ENCODE measurements around the gene RAPGEF4.
"Not testable (repeated sequence)": the region's sequence is repeated elsewhere in the genome, so short reads cannot be mapped to it uniquely, and the experiment has no call there.

RAPGEF4 gene

DNA sequence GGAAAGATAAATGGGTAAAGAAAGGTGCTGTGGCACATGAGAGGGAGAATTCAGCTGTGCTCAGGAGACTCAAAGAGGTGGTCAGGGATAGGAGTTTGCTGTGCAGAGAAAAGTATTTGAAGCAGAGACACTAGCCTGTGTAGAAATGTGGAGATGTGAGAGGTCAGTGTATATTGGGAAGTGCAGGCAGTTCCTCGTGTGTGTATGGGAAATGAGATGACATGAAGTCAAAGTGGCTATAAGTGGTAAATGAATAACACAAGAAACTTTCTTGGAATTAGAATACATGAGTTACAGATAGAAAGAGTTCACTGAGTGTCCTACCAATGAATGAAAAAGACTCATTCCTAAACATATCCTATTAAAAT lies 351.6 kb downstream of the RAPGEF4 start:
- no peak for DNase-seq

DNA sequence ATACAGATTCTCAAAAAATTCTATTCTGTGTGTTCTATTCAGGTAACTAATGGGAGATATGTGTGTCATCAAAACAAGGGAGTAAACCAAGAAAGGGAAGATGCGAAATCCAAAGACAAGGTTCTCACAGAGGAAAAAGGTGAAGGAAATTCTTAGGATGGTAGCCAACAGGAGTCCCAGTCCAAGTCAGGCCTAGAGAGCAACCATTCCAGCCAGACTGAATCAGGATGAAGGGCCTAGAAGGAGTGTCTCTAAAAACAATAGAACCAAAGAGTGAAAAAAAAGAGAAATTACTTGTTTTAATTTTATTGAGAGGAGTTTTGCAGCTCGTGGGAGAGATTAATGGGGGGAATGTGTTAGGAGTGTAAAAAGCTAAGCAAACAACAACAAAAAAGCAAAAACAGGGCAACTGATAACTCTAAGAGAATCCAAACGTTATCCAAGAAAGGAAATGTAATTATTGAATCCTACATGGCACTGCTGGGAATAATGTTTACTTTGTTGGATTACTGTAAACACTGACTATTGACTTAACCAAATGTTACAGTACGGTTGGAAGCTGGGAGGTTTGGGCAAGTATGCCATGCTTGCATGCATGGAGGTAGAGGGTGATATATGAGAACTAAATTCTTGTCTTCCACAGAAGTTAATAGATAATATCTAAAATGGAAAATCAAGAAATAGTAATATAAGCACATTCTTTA lies 352.3 kb downstream of the RAPGEF4 start:
- DNase-seq, result no peak

DNA sequence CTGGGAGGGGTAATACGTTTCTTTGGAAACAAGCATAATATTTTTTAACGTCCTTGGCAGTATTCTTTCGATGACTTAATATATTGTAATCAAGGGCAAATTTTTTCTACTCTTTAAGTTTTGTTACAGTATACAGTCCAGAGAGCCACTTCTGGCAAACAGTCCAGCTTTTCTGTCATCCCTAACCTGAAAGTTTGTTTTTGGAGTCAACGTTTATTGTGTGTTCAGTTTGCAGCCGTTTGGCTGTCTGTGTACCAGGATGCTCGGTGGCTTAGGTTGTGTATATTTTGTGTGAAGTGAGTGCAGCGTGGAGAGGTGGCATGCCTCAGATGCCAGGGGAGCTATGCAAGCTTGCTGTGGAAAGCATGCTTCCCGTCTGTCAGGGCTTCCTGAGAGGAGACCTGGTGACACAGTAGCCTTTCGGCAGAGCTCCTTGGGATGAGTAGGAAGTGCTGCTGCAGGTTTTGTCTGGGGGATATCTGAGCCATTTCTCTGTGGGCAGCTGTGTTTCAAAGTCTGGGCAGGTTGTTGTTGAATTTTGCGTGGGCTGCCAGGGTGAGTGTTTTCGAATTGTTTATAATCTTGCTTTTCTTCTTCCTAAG lies 354.7 kb downstream of the RAPGEF4 start:
- no peak for DNase-seq

GRCh38 chr2:173090973-173091660 lies 355.5 kb downstream of the RAPGEF4 start:
- DNase-seq, result no peak

DNA sequence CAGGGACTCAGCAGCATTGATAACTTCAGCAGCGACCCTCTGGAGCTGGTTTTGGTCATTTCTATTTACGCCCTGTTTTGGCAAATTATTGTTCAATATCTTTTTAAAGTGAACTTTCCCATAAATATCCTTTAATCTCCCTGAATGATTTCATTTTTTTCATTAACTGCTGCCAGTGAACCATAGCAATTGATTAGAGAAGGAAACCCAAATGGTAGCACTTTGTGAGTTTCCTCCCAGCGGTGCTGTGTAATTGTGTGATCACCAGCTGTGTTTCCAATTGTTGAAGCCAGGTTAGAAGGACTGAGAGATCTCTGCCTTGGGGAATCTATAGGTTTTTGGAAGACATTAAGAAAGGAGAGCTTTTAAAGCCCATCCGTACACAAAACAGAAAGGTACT lies 356.3 kb downstream of the RAPGEF4 start:
- DNase-seq, result no peak

GRCh38 chr2:173092844-173093402 lies 357.3 kb downstream of the RAPGEF4 start:
- no peak for DNase-seq

DNA sequence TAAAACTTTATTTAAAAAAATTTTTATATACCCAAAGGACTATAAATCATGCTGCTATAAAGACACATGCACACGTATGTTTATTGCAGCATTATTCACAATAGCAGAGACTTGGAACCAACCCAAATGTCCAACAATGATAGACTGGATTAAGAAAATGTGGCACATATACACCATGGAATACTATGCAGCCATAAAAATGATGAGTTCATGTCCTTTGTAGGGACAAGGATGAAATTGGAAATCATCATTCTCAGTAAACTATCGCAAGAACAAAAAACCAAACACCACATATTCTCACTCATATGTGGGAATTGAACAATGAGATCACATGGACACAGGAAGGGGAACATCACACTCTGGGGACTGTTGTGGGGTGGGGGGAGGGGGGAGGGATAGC lies 358.0 kb downstream of the RAPGEF4 start:
- not testable (repeated sequence) for DNase-seq

GRCh38 chr2:173094731-173095130 lies 359.1 kb downstream of the RAPGEF4 start:
- no peak for DNase-seq

DNA sequence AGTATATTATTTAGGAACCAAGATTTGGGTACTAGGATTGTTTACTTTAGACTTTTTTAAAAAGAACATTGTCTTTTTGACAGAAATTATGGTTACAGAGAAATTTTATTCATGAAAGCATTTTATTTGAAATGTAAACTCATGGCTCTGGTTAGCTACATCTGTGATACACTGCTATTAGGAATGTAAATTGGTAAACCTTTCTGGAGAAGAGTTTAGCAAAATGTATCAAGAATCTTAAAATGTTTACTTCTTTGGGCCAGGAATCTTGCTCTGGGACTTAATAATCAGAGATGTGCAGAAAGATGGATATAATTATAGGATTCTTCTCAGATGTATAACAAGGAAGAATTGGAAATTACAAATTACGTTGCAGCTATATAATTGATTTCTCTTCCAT lies 359.7 kb downstream of the RAPGEF4 start:
- DNase-seq, result no peak

- DNase-seq, result no peak
These were observed 363.6 kb downstream of the RAPGEF4 start for GRCh38 chr2:173099271-173099670.

GRCh38 chr2:173099804-173100203 lies 364.2 kb downstream of the RAPGEF4 start:
- DNase-seq, result no peak

- no peak for DNase-seq
These were observed 366.0 kb downstream of the RAPGEF4 start for GRCh38 chr2:173101687-173102086.

All from anterior cingulate cortex (tissue), 58 donors.